HAP-1 (cell line): ENCODE data around the gene SRRM4.
"Not testable (repeated sequence)": the region's sequence is repeated elsewhere in the genome, so short reads cannot be mapped to it uniquely, and the experiment has no call there.

ENCODE experiments used
- DNase-seq, 2 experiments: peaks; one replicate each; pipeline ENCODE4 v3.0.0-alpha.2; 2016 to 2020; ENCODE audit warnings: low spot score in 2 of 2
- H3K27me3 ChIP-seq: fragments of 250-450 bp; sonication (Bioruptor Pico); 2 replicates; pipeline ENCODE4 v1.5.1; 2020; ENCODE audit warnings: low read depth, mild to moderate bottlenecking, moderate library complexity
- H3K36me3 ChIP-seq: fragments of 250-450 bp; sonication (Bioruptor Pico); replicated peaks from 2 replicates; pipeline ENCODE4 v1.5.1; 2020; ENCODE audit warnings: mild to moderate bottlenecking
- H3K4me1 ChIP-seq: fragments of 250-450 bp; sonication (Bioruptor Pico); 2 replicates; pipeline ENCODE4 v1.5.1; 2020; ENCODE audit warnings: mild to moderate bottlenecking
- H3K4me3 ChIP-seq: fragments of 250-450 bp; sonication (Bioruptor Pico); 2 replicates; pipeline ENCODE4 v1.5.1; 2020; ENCODE audit warnings: mild to moderate bottlenecking, moderate library complexity
- H3K9me3 ChIP-seq: fragments of 250-450 bp; sonication (Bioruptor Pico); 2 replicates; pipeline ENCODE4 v1.5.1; 2020; ENCODE audit warnings: mild to moderate bottlenecking, moderate library complexity
- in situ Hi-C: fragments of 300-500 bp; cut with MboI; formaldehyde crosslinking; loops from 3 replicates; pipeline ENCODE4 v1.14.3; 2020; ENCODE audit warnings: low sequenced_read_pairs, inconsistent platforms, mixed read lengths

SRRM4 gene

GRCh38 chr12:118984161-118984943 lies 3.0 kb downstream of the SRRM4 start:
- no peak overlapping the region for H3K4me3 ChIP-seq
- in situ Hi-C loops = no loop called here
- no peaks in the 10 kb centered on the region for H3K36me3 ChIP-seq
- no peaks in the 10 kb centered on the region for H3K27me3 ChIP-seq
- H3K4me1 ChIP-seq = no peaks in the 10 kb centered on the region
- DNase-seq = no peak
- H3K9me3 ChIP-seq = no peaks in the 10 kb centered on the region

GRCh38 chr12:118986050-118986449 lies 4.7 kb downstream of the SRRM4 start:
- Histone ChIP-seq H3K4me1 (no peaks in the 10 kb centered on the region), H3K4me3 (no peak overlapping the region), H3K9me3 (no peaks in the 10 kb centered on the region), H3K27me3 (no peaks in the 10 kb centered on the region), H3K36me3 (no peaks in the 10 kb centered on the region)
- no peak for DNase-seq
- in situ Hi-C loops = no loop called here

- no peaks in the 10 kb centered on the region for H3K27me3 ChIP-seq
- H3K9me3 ChIP-seq = no peaks in the 10 kb centered on the region
- in situ Hi-C loops = no loop called here
- H3K4me3 ChIP-seq = no peak overlapping the region
- no peaks in the 10 kb centered on the region for H3K4me1 ChIP-seq
- H3K36me3 ChIP-seq = no peaks in the 10 kb centered on the region
- DNase-seq = no peak
These were observed 17.8 kb downstream of the SRRM4 start for GRCh38 chr12:118999107-118999506.

GRCh38 chr12:119005085-119005484 lies 23.7 kb downstream of the SRRM4 start:
- H3K27me3 ChIP-seq = no peaks in the 10 kb centered on the region
- no peaks in the 10 kb centered on the region for H3K9me3 ChIP-seq
- no peaks in the 10 kb centered on the region for H3K36me3 ChIP-seq
- no peaks in the 10 kb centered on the region for H3K4me1 ChIP-seq
- no peak for DNase-seq
- in situ Hi-C loops = no loop called here
- no peak overlapping the region for H3K4me3 ChIP-seq

GRCh38 chr12:119005913-119006312 lies 24.6 kb downstream of the SRRM4 start:
- DNase-seq = no peak
- Histone ChIP-seq H3K27me3 (no peaks in the 10 kb centered on the region), H3K36me3 (no peaks in the 10 kb centered on the region), H3K4me3 (no peak overlapping the region), H3K9me3 (no peaks in the 10 kb centered on the region), H3K4me1 (no peaks in the 10 kb centered on the region)
- in situ Hi-C loops = no loop called here

- Histone ChIP-seq H3K4me1 (no peaks in the 10 kb centered on the region), H3K27me3 (no peaks in the 10 kb centered on the region), H3K4me3 (no peak overlapping the region), H3K36me3 (no peaks in the 10 kb centered on the region), H3K9me3 (no peaks in the 10 kb centered on the region)
- DNase-seq = no peak
- in situ Hi-C loops = no loop called here
These were observed 25.4 kb downstream of the SRRM4 start for GRCh38 chr12:119006746-119007145.

GRCh38 chr12:119008273-119008672 lies 26.9 kb downstream of the SRRM4 start:
- H3K36me3 ChIP-seq, in situ Hi-C loops, H3K27me3 ChIP-seq, H3K9me3 ChIP-seq, DNase-seq, H3K4me3 ChIP-seq, H3K4me1 ChIP-seq: not testable (repeated sequence)

- no peak for DNase-seq
- H3K36me3 ChIP-seq = no peaks in the 10 kb centered on the region
- in situ Hi-C loops = no loop called here
- no peak overlapping the region for H3K4me3 ChIP-seq
- H3K4me1 ChIP-seq = no peaks in the 10 kb centered on the region
- H3K27me3 ChIP-seq = no peaks in the 10 kb centered on the region
- no peaks in the 10 kb centered on the region for H3K9me3 ChIP-seq
These were observed 27.4 kb downstream of the SRRM4 start for GRCh38 chr12:119008691-119009221.

- Histone ChIP-seq H3K9me3 (no peaks in the 10 kb centered on the region), H3K4me1 (no peaks in the 10 kb centered on the region)
- in situ Hi-C loops = no loop called here
These were observed 29.9 kb downstream of the SRRM4 start for GRCh38 chr12:119011231-119011630.

GRCh38 chr12:119012179-119012578 lies 30.8 kb downstream of the SRRM4 start:
- Histone ChIP-seq H3K4me3 (no peak overlapping the region), H3K9me3 (no peaks in the 10 kb centered on the region), H3K4me1 (no peaks in the 10 kb centered on the region), H3K27me3 (no peaks in the 10 kb centered on the region), H3K36me3 (no peaks in the 10 kb centered on the region)
- no peak for DNase-seq
- in situ Hi-C loops = no loop called here

More at GRCh38 chr12:119011231-119011630, 29.9 kb downstream of the SRRM4 start:
- Histone ChIP-seq H3K36me3 (no peaks in the 10 kb centered on the region), H3K27me3 (no peaks in the 10 kb centered on the region), H3K4me3 (no peak overlapping the region)
- no peak for DNase-seq

- H3K9me3 ChIP-seq = no peaks in the 10 kb centered on the region
- in situ Hi-C loops = no loop called here
- no peaks in the 10 kb centered on the region for H3K27me3 ChIP-seq
- no peak for DNase-seq
- no peak overlapping the region for H3K4me3 ChIP-seq
- no peaks in the 10 kb centered on the region for H3K36me3 ChIP-seq
- no peaks in the 10 kb centered on the region for H3K4me1 ChIP-seq
These were observed 31.7 kb downstream of the SRRM4 start for GRCh38 chr12:119013023-119013422.

GRCh38 chr12:119014368-119014767 lies 33.0 kb downstream of the SRRM4 start:
- in situ Hi-C loops = no loop called here
- no peaks in the 10 kb centered on the region for H3K4me1 ChIP-seq

GRCh38 chr12:119016715-119017114 lies 35.4 kb downstream of the SRRM4 start:
- in situ Hi-C loops = no loop called here
- Histone ChIP-seq H3K9me3 (no peaks in the 10 kb centered on the region), H3K27me3 (no peaks in the 10 kb centered on the region), H3K4me1 (no peaks in the 10 kb centered on the region), H3K36me3 (no peaks in the 10 kb centered on the region), H3K4me3 (no peak overlapping the region)
- DNase-seq = no peak

More at GRCh38 chr12:119014368-119014767, 33.0 kb downstream of the SRRM4 start:
- no peak for DNase-seq
- Histone ChIP-seq H3K9me3 (no peaks in the 10 kb centered on the region), H3K27me3 (no peaks in the 10 kb centered on the region), H3K36me3 (no peaks in the 10 kb centered on the region), H3K4me3 (no peak overlapping the region)

GRCh38 chr12:119019166-119019565 lies 37.8 kb downstream of the SRRM4 start:
- no peak for DNase-seq
- no peaks in the 10 kb centered on the region for H3K36me3 ChIP-seq
- H3K4me3 ChIP-seq = no peak overlapping the region
- H3K4me1 ChIP-seq = no peaks in the 10 kb centered on the region
- in situ Hi-C loops = no loop called here
- H3K27me3 ChIP-seq = no peaks in the 10 kb centered on the region
- H3K9me3 ChIP-seq = no peaks in the 10 kb centered on the region
